WTC11 (cell line): Measurements from ENCODE around the gene ZDHHC4. TPM values are rescaled to one million over a fixed set of nuclear protein-coding genes. Genes with fewer than 3 reads are reported as not detected.

ENCODE experiments used
- ATAC-seq: fragments of 200-7000 bp; cut with Tn5 transposase; 2 replicates; pipeline ENCODE4 v1.10.0; 2021; ENCODE audit warnings: mild to moderate bottlenecking, moderate library complexity
- CTCF ChIA-PET: fragments of 300-600 bp; sonication (Branson Sonifier 250); formaldehyde crosslinking; loops from one replicate; lab custom pipeline; 2021; ENCODE audit warnings: antibody characterized with exemption; lab: Charles Lee
- POLR2A ChIA-PET: fragments of 350-600 bp; sonication (Branson Sonifier 250); formaldehyde crosslinking; loops from one replicate; lab custom pipeline; 2021; ENCODE audit warnings: antibody characterized with exemption; lab: Charles Lee
- DNase-seq: peaks from one replicate; pipeline ENCODE4 v3.0.0; 2021; ENCODE audit warnings: low spot score
- H3K27ac Mint-ChIP-seq: 2 replicates; pipeline ENCODE4 v1.8.0; 2021; ENCODE audit warnings: mixed read lengths
- H3K27me3 Mint-ChIP-seq: 2 replicates; pipeline ENCODE4 v1.8.0; 2021; ENCODE audit warnings: low read depth, mild to moderate bottlenecking, moderate library complexity, mixed read lengths
- H3K36me3 Mint-ChIP-seq: 2 replicates; pipeline ENCODE4 v1.8.0; 2021; ENCODE audit warnings: mixed read lengths
- H3K4me1 Mint-ChIP-seq: 2 replicates; pipeline ENCODE4 v1.8.0; 2022; ENCODE audit warnings: mixed read lengths
- H3K4me3 Mint-ChIP-seq: 2 replicates; pipeline ENCODE4 v1.8.0; 2021; ENCODE audit warnings: mild to moderate bottlenecking, moderate library complexity, mixed read lengths
- H3K9me3 Mint-ChIP-seq: 2 replicates; pipeline ENCODE4 v1.8.0; 2021; ENCODE audit warnings: mixed read lengths
- ARID4B ChIP-seq: sonication (generic); formaldehyde crosslinking; IDR thresholded peaks from 2 replicates; pipeline ENCODE4 v1.8.0; 2023; ENCODE audit warnings: missing genetic modification reagents, mild to moderate bottlenecking, borderline replicate concordance
- CREB1 ChIP-seq: sonication (generic); formaldehyde crosslinking; IDR thresholded peaks from 2 replicates; pipeline ENCODE4 v1.8.0; 2023; ENCODE audit warnings: mild to moderate bottlenecking, missing genetic modification reagents
- CTCF ChIP-seq: fragments of 200-600 bp; IDR thresholded peaks from 2 replicates; pipeline ENCODE4 v1.8.0; 2022; ENCODE audit warnings: antibody characterized with exemption
- E2F5 ChIP-seq: sonication (generic); formaldehyde crosslinking; IDR thresholded peaks from 2 replicates; pipeline ENCODE4 v1.8.1; 2022; ENCODE audit warnings: mild to moderate bottlenecking, moderate library complexity, missing genetic modification reagents
- FOXK1 ChIP-seq: sonication (generic); formaldehyde crosslinking; IDR thresholded peaks from 2 replicates; pipeline ENCODE4 v1.8.0; 2022; ENCODE audit warnings: mild to moderate bottlenecking, moderate library complexity, missing genetic modification reagents
- FOXP1 ChIP-seq: sonication (generic); formaldehyde crosslinking; IDR thresholded peaks from 2 replicates; pipeline ENCODE4 v1.8.0; 2022; ENCODE audit warnings: missing genetic modification reagents, mild to moderate bottlenecking, moderate library complexity, borderline replicate concordance
- HMGA2 ChIP-seq: fragments of 250-450 bp; sonication (Bioruptor Pico); IDR thresholded peaks from 2 replicates; pipeline ENCODE4 v1.4.0; 2021; ENCODE audit warnings: mild to moderate bottlenecking, moderate library complexity
- NFE2L1 ChIP-seq: sonication (generic); formaldehyde crosslinking; IDR thresholded peaks from 2 replicates; pipeline ENCODE4 v1.8.1; 2023; ENCODE audit warnings: missing genetic modification reagents
- NR1H2 ChIP-seq: sonication (generic); formaldehyde crosslinking; IDR thresholded peaks from 2 replicates; pipeline ENCODE4 v1.9.0; 2021; ENCODE audit warnings: mild to moderate bottlenecking, moderate library complexity, missing genetic modification reagents
- PRDM15 ChIP-seq: sonication (generic); formaldehyde crosslinking; IDR thresholded peaks from 2 replicates; pipeline ENCODE4 v1.8.0; 2022; ENCODE audit warnings: missing genetic modification reagents
- PREB ChIP-seq: sonication (generic); formaldehyde crosslinking; IDR thresholded peaks from 2 replicates; pipeline ENCODE4 v1.8.1; 2022; ENCODE audit warnings: mild to moderate bottlenecking, missing genetic modification reagents, moderate library complexity, borderline replicate concordance
- RORB ChIP-seq: fragments of 250-450 bp; sonication (Bioruptor Pico); IDR thresholded peaks from 2 replicates; pipeline ENCODE4 v1.9.0; 2021; ENCODE audit warnings: mild to moderate bottlenecking
- SMAD3 ChIP-seq: sonication (generic); formaldehyde crosslinking; IDR thresholded peaks from 2 replicates; pipeline ENCODE4 v1.8.0; 2022; ENCODE audit warnings: missing genetic modification reagents, mild to moderate bottlenecking, borderline replicate concordance
- SMAD4 ChIP-seq: sonication (generic); formaldehyde crosslinking; IDR thresholded peaks from 2 replicates; pipeline ENCODE4 v1.8.0; 2022; ENCODE audit warnings: mild to moderate bottlenecking, missing genetic modification reagents
- TEAD1 ChIP-seq: sonication (generic); formaldehyde crosslinking; IDR thresholded peaks from 2 replicates; pipeline ENCODE4 v1.8.0; 2022; ENCODE audit warnings: mild to moderate bottlenecking, missing genetic modification reagents
- USF1 ChIP-seq: sonication (generic); formaldehyde crosslinking; IDR thresholded peaks from 2 replicates; pipeline ENCODE4 v1.8.0; 2022; ENCODE audit warnings: mild to moderate bottlenecking, missing genetic modification reagents
- ZBTB21 ChIP-seq: sonication (generic); formaldehyde crosslinking; IDR thresholded peaks from 2 replicates; pipeline ENCODE4 v1.8.1; 2023; ENCODE audit warnings: mild to moderate bottlenecking, missing genetic modification reagents, borderline replicate concordance
- ZNF219 ChIP-seq: sonication (generic); formaldehyde crosslinking; IDR thresholded peaks from 2 replicates; pipeline ENCODE4 v1.8.0; 2023; ENCODE audit warnings: missing genetic modification reagents, mild to moderate bottlenecking, borderline replicate concordance
- ZNF232 ChIP-seq: sonication (generic); formaldehyde crosslinking; IDR thresholded peaks from 2 replicates; pipeline ENCODE4 v1.8.0; 2022; ENCODE audit warnings: mild to moderate bottlenecking, missing genetic modification reagents
- ZNF317 ChIP-seq: sonication (generic); formaldehyde crosslinking; IDR thresholded peaks from 2 replicates; pipeline ENCODE4 v1.8.1; 2023; ENCODE audit warnings: low read depth, mild to moderate bottlenecking, moderate library complexity, missing genetic modification reagents, borderline replicate concordance
- ZNF671 ChIP-seq: fragments of 250-450 bp; sonication (Bioruptor Pico); IDR thresholded peaks from 2 replicates; pipeline ENCODE4 v1.8.0; 2021; ENCODE audit warnings: mild to moderate bottlenecking
- total RNA-seq: library from RNA; stranded (reverse); gene quantifications from 3 replicates; pipeline ENCODE4 v1.2.3, GENCODE V29; 2021

ZDHHC4 gene
- total RNA-seq, 1 experiment from 2014 or later = 37.7 TPM

- Mint-ChIP-seq H3K36me3 (no peaks in the 10 kb centered on the region), H3K4me3 (no peak overlapping the region), H3K27me3 (no peaks in the 10 kb centered on the region), H3K27ac (no peak overlapping the region), H3K4me1 (no peaks in the 10 kb centered on the region), H3K9me3 (no peaks in the 10 kb centered on the region)
- DNase-seq = no peak
- CTCF ChIA-PET = interaction anchor here (0.7 kb wide), 1 partner anchor 41 kb away, joined by 3 read pairs; no protein-coding TSS in a partner anchor
- POLR2A ChIA-PET = no interaction called here
- TF ChIP-seq SMAD3 = no peak
- no peak for TF ChIP-seq TEAD1 (CRISPR knock-in tag)
- TF ChIP-seq ZBTB21 (CRISPR knock-in tag) = no peak
- no peak for TF ChIP-seq E2F5 (CRISPR knock-in tag)
- TF ChIP-seq HMGA2 (CRISPR knock-in tag) = no peak
- no peak for TF ChIP-seq SMAD4 (CRISPR knock-in tag)
- TF ChIP-seq ZNF219 (CRISPR knock-in tag) = no peak
- no peak for ATAC-seq
Measured at GRCh38 chr7:6630007-6630849, 53.0 kb downstream of the ZDHHC4 start.

- no peaks in the 10 kb centered on the region for H3K9me3 Mint-ChIP-seq
- no peak overlapping the region for H3K27ac Mint-ChIP-seq
- H3K4me3 Mint-ChIP-seq = no peak overlapping the region
- ChIA-PET CTCF (no interaction called here), POLR2A (no interaction called here)
- H3K27me3 Mint-ChIP-seq = peaks cover 4% of the 10 kb centered on the region; the same call in 1 of the 2 replicates
- H3K4me1 Mint-ChIP-seq = no peaks in the 10 kb centered on the region
- no peak for DNase-seq
- H3K36me3 Mint-ChIP-seq = no peaks in the 10 kb centered on the region
- ATAC-seq = no peak
- TF ChIP-seq NR1H2 (CRISPR knock-in tag) = no peak
- no peak for TF ChIP-seq FOXP1 (CRISPR knock-in tag)
- no peak for TF ChIP-seq ZNF317
- TF ChIP-seq ARID4B (CRISPR knock-in tag) = no peak
- TF ChIP-seq ZNF232 = no peak
- TF ChIP-seq PREB (CRISPR knock-in tag) = no peak
- no peak for TF ChIP-seq CREB1
- no peak for TF ChIP-seq NFE2L1
- TF ChIP-seq ZNF671 (CRISPR knock-in tag) = no peak
- no peak for TF ChIP-seq CTCF
- TF ChIP-seq RORB (CRISPR knock-in tag) = no peak
- no peak for TF ChIP-seq PRDM15
- no peak for TF ChIP-seq FOXK1
- no peak for TF ChIP-seq USF1 (CRISPR knock-in tag)
Measured at GRCh38 chr7:6631605-6632004, 54.4 kb downstream of the ZDHHC4 start.
